ENCODE results near the gene FGFRL1.

FGFRL1 gene

DNA sequence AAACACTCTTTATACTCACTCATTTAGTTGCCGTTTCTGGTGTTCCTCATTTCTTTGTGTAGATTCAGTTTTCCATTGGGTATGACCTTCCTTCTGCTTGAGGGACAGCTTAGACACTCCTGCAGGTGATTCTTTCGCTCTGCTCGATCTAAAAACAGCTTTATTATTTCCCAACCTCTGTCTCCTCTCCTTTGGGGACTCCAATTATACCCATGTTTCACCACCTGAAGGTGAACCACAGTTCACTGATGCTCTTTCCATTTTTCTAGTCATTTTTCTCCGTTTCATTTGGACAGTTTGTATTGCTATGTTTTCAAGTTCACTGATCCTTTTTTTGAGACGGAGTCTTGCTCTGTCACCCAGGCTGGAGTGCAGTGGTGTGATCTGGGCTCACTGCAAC lies 4.6 kb upstream of the FGFRL1 start:
- DNase-seq (ENCODE audit: low read depth) = no peak

GRCh38 chr4:1008840-1009541 lies 2.4 kb upstream of the FGFRL1 start:
- no peak for DNase-seq (ENCODE audit: low read depth)

GRCh38 chr4:1009542-1010394 lies 1.7 kb upstream of the FGFRL1 start:
- peak; percentile 58 for DNase-seq (ENCODE audit: low read depth)

- DNase-seq (ENCODE audit: low read depth) = peak; percentile 39
These were observed 918 bp upstream of the FGFRL1 start for GRCh38 chr4:1010395-1011021.

DNA sequence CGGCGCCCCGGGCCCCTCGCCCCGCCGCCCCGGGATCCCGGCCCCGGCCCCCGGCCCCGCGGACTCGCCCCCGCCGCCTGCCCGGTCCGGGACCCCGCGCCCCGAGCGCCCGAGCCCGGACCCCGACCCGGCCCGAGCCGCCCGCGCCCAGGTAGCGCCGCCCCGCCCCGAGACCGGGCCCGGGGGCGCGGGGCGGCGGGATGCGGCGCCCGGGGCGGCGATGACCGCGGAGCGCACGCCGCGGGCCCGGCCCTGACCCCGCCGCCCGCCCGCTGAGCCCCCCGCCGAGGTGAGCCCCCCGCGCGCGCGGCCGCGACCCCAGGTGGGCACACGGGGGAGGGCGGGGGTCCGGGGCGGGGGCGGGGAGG lies 224 bp downstream of the FGFRL1 start:
- DNase-seq (ENCODE audit: low read depth) = no peak

DNA sequence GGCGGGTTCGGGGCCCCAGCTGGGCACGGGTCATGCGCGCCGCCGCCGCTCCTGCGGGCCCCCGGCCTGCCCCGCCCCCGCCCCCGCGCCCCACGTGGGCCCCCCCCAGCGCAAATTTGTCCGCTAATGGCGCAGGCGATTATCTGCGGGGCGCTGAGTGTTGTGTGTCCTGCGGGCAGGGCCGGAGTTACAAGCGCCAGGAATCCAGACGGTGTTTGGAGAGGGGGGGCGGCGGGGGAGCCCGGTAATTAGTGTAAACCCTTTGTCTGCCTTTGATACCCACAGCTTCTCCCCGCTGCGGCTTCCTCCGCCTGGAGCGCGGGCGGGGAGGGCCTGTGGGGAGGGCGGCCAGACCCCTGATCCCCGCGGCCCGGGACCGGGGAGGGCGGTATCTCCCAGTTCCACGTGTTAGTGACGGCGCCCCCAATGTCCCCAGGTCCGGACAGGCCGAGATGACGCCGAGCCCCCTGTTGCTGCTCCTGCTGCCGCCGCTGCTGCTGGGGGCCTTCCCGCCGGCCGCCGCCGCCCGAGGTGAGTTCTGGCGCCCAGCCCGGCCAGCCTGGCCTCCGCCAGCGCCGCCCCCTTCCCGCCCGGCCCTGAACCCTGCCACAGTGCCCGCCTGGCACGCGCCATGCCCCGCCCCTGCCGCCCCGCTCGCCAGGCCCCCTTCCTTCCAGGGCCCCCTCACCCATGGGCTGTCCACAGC lies 761 bp downstream of the FGFRL1 start:
- peak; percentile 14 for DNase-seq (ENCODE audit: low read depth)

GRCh38 chr4:1013225-1014073 lies 2.0 kb downstream of the FGFRL1 start:
- no peak for DNase-seq (ENCODE audit: low read depth)

GRCh38 chr4:1014291-1015167 lies 3.1 kb downstream of the FGFRL1 start:
- no peak for DNase-seq (ENCODE audit: low read depth)

DNA sequence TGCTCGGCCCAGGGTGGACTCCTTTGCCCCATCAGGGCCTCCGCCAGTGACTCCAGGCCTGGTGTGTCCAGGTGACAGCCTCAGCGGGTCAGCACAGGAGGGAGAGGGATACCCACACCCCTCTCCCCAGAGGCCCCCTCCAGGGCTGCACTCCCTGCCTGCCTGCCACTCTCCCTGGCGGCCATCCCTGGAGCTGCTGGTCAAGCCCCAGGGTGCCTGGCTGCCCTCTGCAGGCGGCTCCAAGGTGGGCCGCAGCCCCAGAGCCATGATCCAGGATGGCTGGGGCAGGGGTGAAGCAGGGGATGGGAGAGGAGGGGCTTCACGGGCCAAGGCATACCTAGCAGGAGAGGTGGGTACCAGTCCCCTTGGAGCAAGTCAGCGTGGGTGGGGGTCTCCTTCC lies 3.8 kb downstream of the FGFRL1 start:
- DNase-seq (ENCODE audit: low read depth) = no peak

GRCh38 chr4:1015746-1016145 lies 4.3 kb downstream of the FGFRL1 start:
- no peak for DNase-seq (ENCODE audit: low read depth)

GRCh38 chr4:1017211-1017610 lies 5.8 kb downstream of the FGFRL1 start:
- no peak for DNase-seq (ENCODE audit: low read depth)

DNA sequence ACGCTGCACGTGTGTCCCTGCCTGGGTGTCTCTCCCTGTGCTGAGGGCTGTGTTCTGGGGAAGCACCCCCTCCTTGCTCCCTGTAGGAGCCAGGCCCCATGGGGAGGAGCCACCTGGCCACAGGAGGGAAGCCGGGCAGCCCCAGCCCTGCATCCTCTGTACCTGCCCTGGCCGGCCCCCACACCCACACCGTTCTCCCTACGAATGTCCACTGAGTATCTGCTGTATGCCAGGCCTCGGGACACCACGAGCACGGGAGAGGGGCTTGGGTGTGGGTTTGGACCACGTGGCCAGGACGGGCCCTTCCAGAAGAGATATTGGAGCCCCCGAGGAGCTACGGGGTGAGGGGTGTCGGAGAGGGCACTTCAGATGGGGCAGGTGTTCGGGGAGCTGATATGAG lies 6.3 kb downstream of the FGFRL1 start:
- no peak for DNase-seq (ENCODE audit: low read depth)

DNA sequence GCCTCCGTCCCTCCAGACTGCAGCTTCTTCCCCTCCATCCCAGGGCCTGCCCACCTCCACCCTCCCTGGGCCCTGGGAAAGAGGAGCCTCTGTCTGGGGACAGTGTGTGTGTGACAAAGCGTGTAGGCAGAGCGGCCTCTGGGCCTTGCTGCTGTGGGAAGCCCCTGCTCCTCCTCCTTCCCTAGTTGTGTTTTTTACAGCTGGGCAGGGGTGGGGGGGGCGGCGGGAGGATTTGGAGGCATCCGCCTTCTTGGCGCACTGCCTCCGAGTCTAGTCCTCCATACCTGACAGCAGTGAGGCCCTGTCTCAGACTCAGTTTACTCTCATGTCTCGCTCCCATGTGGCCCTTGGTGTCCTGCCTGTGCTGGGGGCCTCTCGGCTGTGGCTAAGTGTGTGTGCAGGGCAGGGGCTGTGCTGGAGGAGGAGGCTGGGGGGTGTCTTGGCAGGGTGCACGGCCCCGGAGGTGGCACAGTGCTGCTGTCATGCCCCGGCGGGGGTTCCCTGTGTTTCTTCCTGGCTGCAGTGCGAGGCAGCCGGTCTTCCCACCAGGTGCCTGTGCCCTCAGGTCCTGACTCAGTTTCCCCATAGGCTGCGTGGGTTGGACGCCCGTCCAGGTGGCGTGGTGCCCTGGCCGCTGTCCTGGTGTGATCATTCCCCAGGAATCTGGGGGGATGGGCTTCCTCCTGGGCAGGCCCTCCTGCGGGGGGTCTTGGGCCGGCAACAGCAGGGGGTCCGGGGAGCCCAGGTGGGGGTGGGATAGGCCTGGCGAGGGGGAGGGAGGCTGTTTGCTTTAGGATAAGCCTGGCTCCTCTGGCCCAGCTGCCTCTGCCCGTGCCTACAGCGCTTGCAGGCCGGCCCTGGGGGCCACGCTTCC lies 7.0 kb downstream of the FGFRL1 start:
- no peak for DNase-seq (ENCODE audit: low read depth)

DNA sequence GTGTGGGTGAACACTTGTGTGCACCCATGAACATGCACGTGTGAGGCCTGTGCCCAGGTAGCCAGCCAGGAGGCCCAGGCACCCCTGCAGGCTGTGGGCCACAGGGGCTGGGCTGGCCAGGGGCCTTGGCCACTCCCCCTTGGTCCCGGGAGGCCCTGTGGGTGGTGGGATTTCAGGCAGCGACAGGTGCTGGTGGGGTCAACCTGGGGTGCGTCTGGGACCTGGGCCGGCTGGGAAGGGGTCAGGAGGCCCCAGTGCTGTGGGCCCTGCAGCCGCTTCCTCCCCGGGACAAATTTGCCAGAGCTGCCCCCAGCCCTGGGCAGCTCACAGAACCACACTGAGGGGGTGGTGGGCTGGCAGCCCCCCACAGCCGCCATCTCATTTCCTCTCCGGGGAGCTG lies 7.9 kb downstream of the FGFRL1 start:
- DNase-seq (ENCODE audit: low read depth) = no peak

DNA sequence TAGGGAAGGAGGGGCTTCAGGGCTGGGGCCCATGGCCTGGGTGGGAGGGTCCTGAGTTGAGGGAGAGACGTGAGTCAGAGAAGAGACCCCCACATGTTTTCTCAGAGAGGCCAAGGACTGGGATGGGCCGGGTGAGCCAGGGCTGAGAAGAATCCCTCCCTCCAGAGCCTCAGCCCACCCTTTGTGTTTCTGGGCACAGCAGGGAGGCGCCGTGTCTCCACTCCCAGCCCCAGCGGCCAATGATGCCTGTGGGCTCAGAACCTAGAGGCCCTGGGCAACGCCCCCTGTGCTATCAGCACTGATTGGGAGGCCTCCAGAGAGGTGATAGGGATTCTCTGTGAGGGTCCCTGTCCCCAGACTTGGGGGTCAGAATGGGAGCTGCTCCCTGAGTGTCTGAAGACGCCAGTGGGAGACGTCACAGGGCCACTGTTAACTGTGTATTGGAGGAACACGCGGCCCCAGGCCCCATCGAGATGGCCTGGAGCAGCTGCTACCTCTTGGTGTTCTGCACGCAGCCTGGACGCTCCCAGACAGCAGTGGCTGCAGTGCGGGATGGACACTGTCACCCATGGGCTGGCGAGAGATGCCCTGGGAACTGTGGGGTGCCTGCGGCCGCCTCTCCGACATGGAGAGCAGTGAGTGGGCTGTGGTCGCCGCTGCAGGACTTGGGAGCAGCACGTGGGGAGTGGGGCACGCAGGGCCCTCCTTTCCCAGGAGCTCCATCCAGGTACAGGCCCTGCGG lies 8.5 kb downstream of the FGFRL1 start:
- no peak for DNase-seq (ENCODE audit: low read depth)

GRCh38 chr4:1021386-1022050 lies 10.1 kb downstream of the FGFRL1 start:
- DNase-seq (ENCODE audit: low read depth) = no peak

GRCh38 chr4:1022051-1022738 lies 10.8 kb downstream of the FGFRL1 start:
- no peak for DNase-seq (ENCODE audit: low read depth)

DNA sequence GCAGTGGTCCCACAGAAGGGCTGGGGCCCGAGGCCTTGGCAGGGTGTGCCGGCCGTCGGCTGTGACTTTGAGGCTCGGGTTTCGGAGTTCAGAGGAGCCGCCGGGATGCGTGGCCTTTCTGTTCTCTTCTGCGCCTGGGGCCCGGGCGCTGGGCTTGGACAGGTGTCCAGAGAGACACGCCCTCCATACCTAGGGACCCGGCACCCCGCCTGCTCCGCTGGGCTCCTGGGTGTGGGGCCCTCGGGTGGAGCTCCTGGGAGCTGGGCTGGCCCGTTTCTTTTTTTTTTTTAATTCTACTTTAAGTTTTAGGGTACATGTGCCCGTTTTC lies 11.3 kb downstream of the FGFRL1 start:
- no peak for DNase-seq (ENCODE audit: low read depth)
